Measurements from ENCODE around the gene CDKL2.
"Not testable (repeated sequence)": the region's sequence is repeated elsewhere in the genome, so short reads cannot be mapped to it uniquely, and the experiment has no call there.

Gene CDKL2

GRCh38 chr4:75630174-75630936 is at the start of gene CDKL2:
Gene CDKL2 (minus strand): TSS chr4:75630528. CDS start chr4:75625988, 4,540 bp downstream.
- DNase-seq: peak; percentile 88 to 90

DNA sequence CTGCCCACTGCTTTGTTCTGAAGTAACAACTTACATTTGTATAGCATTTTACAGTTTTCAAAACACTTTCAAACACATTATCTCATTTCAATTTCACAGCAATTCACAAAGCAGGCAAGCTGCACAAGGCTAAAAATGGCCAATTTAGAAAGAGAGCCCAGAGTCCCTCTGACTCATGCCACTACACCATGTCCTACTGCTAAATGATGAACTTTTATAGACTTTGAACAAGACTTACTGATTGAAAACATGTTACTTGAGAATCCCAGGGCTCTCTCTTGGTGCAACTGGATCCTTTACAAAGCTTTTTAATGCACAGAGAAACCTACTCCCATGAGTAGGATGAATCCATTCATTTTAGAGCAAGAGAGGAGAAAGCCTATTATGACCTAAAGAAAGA is 48.6 kb upstream of the CDKL2 start:
- DNase-seq: no peak

DNA sequence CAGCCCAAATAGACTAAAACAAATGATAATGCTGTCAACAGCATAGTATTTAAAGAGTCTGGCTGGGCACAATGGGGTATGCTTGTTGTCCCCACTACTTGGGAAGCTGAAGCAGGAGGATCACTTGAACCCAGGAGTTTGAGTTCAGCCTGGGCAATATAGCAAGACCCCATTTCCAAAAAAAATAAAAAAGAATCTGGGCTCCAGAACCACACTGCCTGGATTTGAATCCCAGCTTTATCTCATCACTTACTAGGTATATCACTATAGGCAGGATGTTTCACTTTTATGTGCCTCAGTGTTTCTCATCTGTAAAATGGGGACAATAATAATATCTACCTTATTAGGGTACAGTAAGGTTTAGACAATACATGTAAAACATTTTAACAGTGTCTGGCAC is 48.1 kb upstream of the CDKL2 start:
- DNase-seq: no peak

- no peak for DNase-seq
Measured at GRCh38 chr4:75675004-75675531, 44.7 kb upstream of the CDKL2 start.

DNA sequence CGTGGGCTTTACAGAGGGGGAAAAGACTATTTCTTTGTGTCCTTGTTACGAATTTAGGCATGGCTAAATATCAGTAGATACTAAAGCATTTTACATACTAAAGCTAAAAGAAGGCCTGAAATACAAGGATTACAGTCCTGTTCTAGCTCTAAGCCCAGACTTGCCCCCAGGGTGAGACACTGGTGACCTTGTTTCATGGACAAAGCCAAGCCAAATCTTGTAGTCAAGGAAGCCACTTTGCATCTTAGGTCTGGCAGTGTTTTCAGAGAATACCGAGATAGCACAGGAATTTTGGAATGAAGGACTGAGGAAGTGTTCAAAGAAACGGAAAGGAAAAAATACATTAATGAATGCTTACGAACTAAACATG is 43.6 kb upstream of the CDKL2 start:
- DNase-seq: no peak

- DNase-seq: peak; percentile 93 to 98
Measured at GRCh38 chr4:75673027-75673958, 43.0 kb upstream of the CDKL2 start, which contains the start of gene G3BP2. Gene G3BP2 (minus strand): TSS chr4:75673411. CDS start chr4:75662025, 11,386 bp downstream.

DNA sequence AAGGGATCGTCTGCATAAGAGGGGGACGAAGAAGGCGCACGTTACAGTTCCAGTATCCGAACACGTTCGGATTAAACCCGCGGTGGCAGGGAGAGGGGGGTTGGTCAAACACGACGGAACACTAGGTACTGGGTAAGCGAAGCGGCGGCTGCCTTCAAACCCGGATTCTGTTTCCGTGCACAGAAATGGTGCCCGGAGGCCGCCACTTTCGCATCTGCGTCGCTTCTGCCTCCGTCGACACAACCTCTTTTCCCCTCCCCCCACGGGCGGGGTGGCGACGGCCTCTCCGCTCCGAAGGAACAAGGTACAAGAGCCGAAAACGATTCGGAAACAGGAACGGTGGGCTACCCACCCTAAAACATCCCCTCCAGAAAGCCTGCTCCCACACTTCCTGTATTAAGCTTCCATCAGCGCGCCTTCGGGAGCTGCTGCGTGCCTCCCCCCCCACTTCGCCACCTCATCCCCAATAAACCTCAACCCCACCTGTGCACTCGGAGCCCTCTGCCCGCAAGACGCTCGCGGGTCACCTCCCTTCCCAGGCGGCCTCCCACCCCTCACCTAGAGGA is 42.2 kb upstream of the CDKL2 start:
- DNase-seq: peak; percentile 76 to 77

DNA sequence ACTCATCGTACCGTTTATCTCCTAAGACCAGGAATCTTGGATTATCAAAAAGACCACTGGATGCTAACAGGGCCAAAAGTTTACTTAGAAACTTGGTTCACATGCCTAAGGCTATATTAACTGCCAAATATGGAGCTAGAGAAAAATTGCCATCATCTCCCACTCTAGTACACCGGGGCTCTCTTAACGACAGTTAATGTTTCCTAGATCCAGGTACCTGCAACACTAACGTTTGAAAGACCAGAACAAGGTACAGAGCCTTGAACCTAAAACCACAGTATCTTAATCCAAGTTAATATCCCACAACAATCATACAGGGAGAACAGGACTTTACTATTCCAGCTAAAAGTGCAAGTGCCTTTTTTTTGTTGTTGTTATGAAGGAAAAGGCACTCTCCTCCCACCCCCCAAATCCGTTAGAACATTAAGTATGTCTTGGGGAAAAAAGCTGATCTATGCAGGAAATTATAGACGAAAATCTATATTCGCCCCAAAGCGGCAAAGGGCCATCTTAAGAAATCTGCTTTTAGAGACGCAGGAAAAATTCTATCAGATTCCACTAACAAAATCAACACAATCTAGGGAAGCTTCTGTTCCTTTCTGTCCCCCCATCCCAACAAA is 41.6 kb upstream of the CDKL2 start:
- DNase-seq: no peak

- no peak for DNase-seq
Measured at GRCh38 chr4:75668596-75668995, 38.3 kb upstream of the CDKL2 start.

- DNase-seq: not testable (repeated sequence)
Measured at GRCh38 chr4:75667636-75668035, 37.3 kb upstream of the CDKL2 start.

- DNase-seq: no peak
Measured at GRCh38 chr4:75666299-75666698, 36.0 kb upstream of the CDKL2 start.

DNA sequence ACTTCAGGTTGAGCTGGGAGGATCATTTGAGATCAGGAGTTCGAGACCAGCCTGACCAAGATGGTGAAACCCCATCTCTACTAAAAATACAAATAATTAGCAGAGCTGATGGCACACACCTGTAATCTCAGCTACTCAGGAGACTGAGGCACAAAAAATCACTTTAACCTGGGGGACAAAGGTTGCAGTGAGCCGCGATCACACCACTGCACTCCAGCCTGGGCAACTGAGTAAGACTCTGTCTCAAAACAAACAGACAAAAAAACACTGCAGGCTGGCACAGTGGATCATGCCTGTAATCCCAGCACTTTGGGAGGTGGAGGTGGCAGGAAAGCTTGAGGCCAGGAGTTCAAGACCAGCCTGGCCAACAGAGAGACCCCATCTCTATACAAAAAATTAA is 34.3 kb upstream of the CDKL2 start:
- not testable (repeated sequence) for DNase-seq

- no peak for DNase-seq
Measured at GRCh38 chr4:75662626-75663025, 32.3 kb upstream of the CDKL2 start.

GRCh38 chr4:75660491-75660890 is 30.2 kb upstream of the CDKL2 start:
- no peak for DNase-seq

GRCh38 chr4:75659512-75660031 is 29.2 kb upstream of the CDKL2 start:
- DNase-seq: no peak

- no peak for DNase-seq
Measured at GRCh38 chr4:75658876-75659275, 28.5 kb upstream of the CDKL2 start.

DNA sequence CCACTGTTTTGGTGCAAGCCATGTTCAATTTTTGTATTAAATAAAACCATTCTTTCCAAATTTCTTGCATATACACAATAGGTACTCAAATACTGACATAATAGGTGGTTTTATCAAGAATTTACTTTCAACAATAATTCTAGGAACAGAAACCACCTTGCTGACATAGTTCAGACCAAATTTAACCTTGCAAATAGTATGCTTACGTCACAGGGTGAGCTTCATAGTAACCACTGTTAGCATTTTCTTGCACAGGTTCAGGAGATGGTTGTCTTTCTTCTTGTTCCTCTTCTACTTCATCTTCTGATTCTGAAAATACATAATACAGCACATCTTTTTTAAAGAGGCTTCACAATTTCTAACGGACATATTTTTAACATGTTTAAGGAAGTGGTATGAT is 25.2 kb upstream of the CDKL2 start:
- DNase-seq: no peak

DNA sequence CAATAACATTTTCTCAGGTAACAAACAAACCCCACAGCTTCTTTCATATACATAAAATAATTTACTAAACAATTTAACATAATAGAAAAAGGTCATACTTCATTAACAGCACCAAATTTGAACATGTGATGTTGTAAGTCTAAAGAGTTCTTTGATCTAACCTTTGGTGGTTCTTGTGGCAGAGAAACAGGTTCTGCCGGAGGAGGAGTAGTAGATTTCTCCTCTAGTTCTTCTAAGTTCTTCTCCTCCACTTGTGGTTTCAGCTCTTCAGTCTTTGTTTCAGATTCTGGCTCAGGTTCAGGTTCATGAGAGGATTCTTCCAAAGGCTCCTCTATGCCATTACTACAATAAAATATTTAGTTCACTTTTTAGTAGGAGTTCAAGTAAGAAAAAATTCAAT is 24.6 kb upstream of the CDKL2 start:
- no peak for DNase-seq

- DNase-seq: no peak
Measured at GRCh38 chr4:75653845-75654503, 23.6 kb upstream of the CDKL2 start.

GRCh38 chr4:75644095-75644494 is 13.8 kb upstream of the CDKL2 start:
- DNase-seq: no peak

DNA sequence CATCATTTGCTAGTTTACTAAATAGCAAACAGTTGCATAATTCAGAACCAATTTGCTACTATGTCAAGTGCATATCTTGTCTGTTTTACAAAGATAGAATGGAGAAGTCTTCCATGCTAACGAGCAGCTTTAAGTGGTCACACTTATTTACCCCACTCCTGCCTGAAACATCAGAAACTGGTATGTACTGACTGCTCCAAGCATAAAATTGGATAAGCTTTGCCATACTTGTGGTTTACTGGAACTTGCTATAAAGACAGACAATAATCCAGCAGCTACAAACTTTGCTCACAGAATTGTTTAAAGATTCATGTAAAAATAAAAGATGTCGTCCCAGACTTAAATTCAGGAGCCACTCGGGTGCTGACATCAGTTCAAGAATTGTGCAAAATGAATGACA is 13.3 kb upstream of the CDKL2 start:
- DNase-seq: no peak

GRCh38 chr4:75639124-75639695 is 8.9 kb upstream of the CDKL2 start:
- DNase-seq: no peak

Data from stimulated activated CD4-positive, alpha-beta T cell treated with anti-CD3 and anti-CD28 coated beads, Interleukin-4, amount 100 ng/mL, for 4 hours (primary cell).